H1 (cell line): ENCODE measurements around the gene GNAI2. TPM values are rescaled to one million over a fixed set of nuclear protein-coding genes. Genes with fewer than 3 reads are reported as not detected.

Experiments used
- CTCF ChIA-PET: fragments of 300-600 bp; sonication (Branson Sonifier 250); formaldehyde crosslinking; loops from one replicate; lab custom pipeline; 2021; ENCODE audit not compliant: partially characterized antibody; lab: Charles Lee
- POLR2A ChIA-PET: fragments of 300-600 bp; sonication (Branson Sonifier 250); formaldehyde crosslinking; loops from one replicate; lab custom pipeline; 2021; ENCODE audit warnings: inconsistent platforms; ENCODE audit not compliant: partially characterized antibody; lab: Charles Lee
- DNase-seq, 2 experiments: peaks; one replicate each; pipeline versions ENCODE4 v3.0.0 to v3.0.0-alpha.2; 2010 to 2022; ENCODE audit warnings: low spot score in 2 of 2, low read depth in 1 of 2, mixed read lengths in 1 of 2
- FAIRE-seq: peaks from 2 replicates; lab custom pipeline; 2011; peaks lifted over from hg19 to GRCh38; lab: Jason Lieb, UNC
- H2AFZ ChIP-seq: 2 replicates; pipeline ENCODE4 v1.8.1; 2012; ENCODE audit warnings: low read length, inconsistent platforms
- H2AK5ac ChIP-seq: 2 replicates; pipeline ENCODE4 v1.6.1; 2013; ENCODE audit warnings: low read depth, low read length
- H2BK120ac ChIP-seq: replicated peaks from 2 replicates; pipeline ENCODE3; 2013; ENCODE audit warnings: low read depth, low read length, inconsistent platforms
- H2BK12ac ChIP-seq: 2 replicates; pipeline ENCODE4 v1.6.1; 2013; ENCODE audit warnings: low read depth, low read length
- H2BK15ac ChIP-seq: 2 replicates; pipeline ENCODE4 v1.6.1; 2013; ENCODE audit warnings: low read length
- H2BK20ac ChIP-seq: 2 replicates; pipeline ENCODE4 v1.6.1; 2013; ENCODE audit warnings: low read length
- H2BK5ac ChIP-seq: 2 replicates; pipeline ENCODE4 v1.6.1; 2013; ENCODE audit warnings: low read depth, low read length
- H3K14ac ChIP-seq: 2 replicates; pipeline ENCODE4 v1.6.1; 2013; ENCODE audit warnings: inconsistent platforms; ENCODE audit not compliant: insufficient read length
- H3K18ac ChIP-seq: 2 replicates; pipeline ENCODE4 v1.6.1; 2013; ENCODE audit warnings: low read length; ENCODE audit errors: extremely low read depth
- H3K23ac ChIP-seq: 2 replicates; pipeline ENCODE4 v1.6.1; 2013; ENCODE audit warnings: inconsistent platforms; ENCODE audit not compliant: insufficient read length
- H3K23me2 ChIP-seq: 2 replicates; pipeline ENCODE4 v1.6.1; 2013; ENCODE audit warnings: low read depth, low read length
- H3K27ac ChIP-seq: 2 replicates; pipeline ENCODE4 v1.6.1; 2011; ENCODE audit warnings: low read depth, low read length, inconsistent platforms
- H3K27me3 ChIP-seq, 4 experiments: replicated peaks in 1 of 4; 1 replicate in 1 of 4; 2 replicates in 3 of 4; pipeline versions ENCODE4 v1.6.1 to v1.8.1; 2011 to 2013; ENCODE audit warnings: low read length in 3 of 4, mild to moderate bottlenecking in 3 of 4, inconsistent platforms in 2 of 4, mixed read lengths in 2 of 4, moderate library complexity in 1 of 4; ENCODE audit not compliant: control insufficient read depth in 3 of 4, insufficient read depth in 3 of 4; ENCODE audit errors: extremely low read depth in 1 of 4
- H3K36me3 ChIP-seq, 4 experiments: 2 replicates each; pipeline versions ENCODE4 v1.6.1 to v1.8.1; 2011 to 2013; ENCODE audit warnings: mild to moderate bottlenecking in 4 of 4, low read length in 3 of 4, moderate library complexity in 2 of 4, control low read depth in 1 of 4, inconsistent platforms in 1 of 4; ENCODE audit not compliant: insufficient read depth in 4 of 4, control insufficient read depth in 2 of 4
- H3K4ac ChIP-seq: replicated peaks from 2 replicates; pipeline ENCODE3; 2013; ENCODE audit warnings: low read length, low read depth, mixed read lengths, inconsistent platforms; ENCODE audit not compliant: insufficient read length
- H3K4me1 ChIP-seq, 4 experiments: replicated peaks in 1 of 4; 1 replicate in 1 of 4; 2 replicates in 3 of 4; pipeline versions ENCODE4 v1.6.1 to v1.8.1; 2011 to 2013; ENCODE audit warnings: low read length in 3 of 4, inconsistent platforms in 2 of 4, mixed read lengths in 1 of 4; ENCODE audit not compliant: insufficient read depth in 4 of 4, control insufficient read depth in 3 of 4
- H3K4me2 ChIP-seq, 2 experiments: 2 replicates each; pipeline versions ENCODE4 v1.6.1 to v1.8.1; 2011 to 2013; ENCODE audit warnings: low read depth in 2 of 2, low read length in 2 of 2, control low read depth in 1 of 2, inconsistent platforms in 1 of 2, mild to moderate bottlenecking in 1 of 2; ENCODE audit not compliant: insufficient read depth in 1 of 2
- H3K4me3 ChIP-seq, 4 experiments: fragments of 200-600, 300-600 bp in 1 of 4; sonication (generic), shearing (Covaris generic), sonication (Bioruptor Twin) in 1 of 4; 2 replicates each; pipeline versions ENCODE4 v1.5.1 to v1.8.1; 2011 to 2016; ENCODE audit warnings: low read length in 4 of 4, low read depth in 3 of 4, control low read depth in 2 of 4, inconsistent platforms in 2 of 4, mild to moderate bottlenecking in 2 of 4, mixed read lengths in 1 of 4, moderate library complexity in 1 of 4; ENCODE audit not compliant: insufficient read depth in 2 of 4; ENCODE audit errors: extremely low read depth in 1 of 4
- H3K56ac ChIP-seq: replicated peaks from 2 replicates; pipeline ENCODE3; 2013; ENCODE audit warnings: low read depth, mild to moderate bottlenecking, mixed read lengths, low read length, inconsistent platforms; ENCODE audit not compliant: insufficient read length
- H3K79me1 ChIP-seq: 2 replicates; pipeline ENCODE4 v1.6.1; 2013; ENCODE audit warnings: low read depth, low read length, control low read depth
- H3K79me2 ChIP-seq, 2 experiments: 2 replicates each; pipeline versions ENCODE4 v1.6.1 to v1.8.1; 2012 to 2013; ENCODE audit warnings: low read length in 2 of 2, mild to moderate bottlenecking in 2 of 2, inconsistent platforms in 1 of 2; ENCODE audit not compliant: insufficient read depth in 2 of 2, control insufficient read depth in 1 of 2
- H3K9ac ChIP-seq, 4 experiments: replicated peaks in 1 of 4; 1 replicate in 1 of 4; 2 replicates in 3 of 4; pipeline versions ENCODE4 v1.6.1 to v1.8.1; 2011 to 2013; ENCODE audit warnings: low read depth in 3 of 4, low read length in 3 of 4, control low read depth in 2 of 4, mild to moderate bottlenecking in 2 of 4, moderate library complexity in 2 of 4, inconsistent platforms in 1 of 4; ENCODE audit errors: extremely low read depth in 1 of 4
- H3K9me3 ChIP-seq, 2 experiments: 2 replicates each; pipeline versions ENCODE4 v1.6.1 to v1.8.1; 2012 to 2013; ENCODE audit warnings: mild to moderate bottlenecking in 2 of 2, moderate library complexity in 2 of 2, control low read depth in 1 of 2, inconsistent platforms in 1 of 2, low read depth in 1 of 2, low read length in 1 of 2, mixed read lengths in 1 of 2; ENCODE audit not compliant: insufficient read depth in 2 of 2
- H4K20me1 ChIP-seq, 2 experiments: replicated peaks in 1 of 2; 2 replicates each; pipeline versions ENCODE3 to v1.8.1; 2011 to 2013; ENCODE audit warnings: inconsistent platforms in 2 of 2, low read length in 2 of 2, mild to moderate bottlenecking in 1 of 2; ENCODE audit not compliant: insufficient read depth in 2 of 2, control insufficient read depth in 1 of 2
- H4K5ac ChIP-seq: 2 replicates; pipeline ENCODE4 v1.6.1; 2013; ENCODE audit warnings: low read length, low read depth, mixed read lengths, inconsistent platforms; ENCODE audit not compliant: insufficient read length
- H4K8ac ChIP-seq: 2 replicates; pipeline ENCODE4 v1.8.0; 2013; ENCODE audit warnings: mild to moderate bottlenecking, moderate library complexity, low read length, inconsistent platforms; ENCODE audit not compliant: insufficient read depth; ENCODE audit errors: extremely low read depth
- H4K91ac ChIP-seq: replicated peaks from 2 replicates; pipeline ENCODE3; 2013; ENCODE audit warnings: low read length, mixed read lengths, inconsistent platforms; ENCODE audit not compliant: insufficient read length
- BCL11A ChIP-seq, 2 experiments: IDR thresholded peaks; one replicate each; pipeline ENCODE4 v1.6.1; 2011; ENCODE audit warnings: low read depth in 2 of 2, low read length in 2 of 2, mild to moderate bottlenecking in 2 of 2
- CBX8 ChIP-seq: fragments of 300-800, 300-1000 bp; sonication (generic); IDR thresholded peaks from 2 replicates; pipeline ENCODE4 v1.7.1; 2016; ENCODE audit warnings: low read depth, low read length, borderline replicate concordance
- CREB1 ChIP-seq: IDR thresholded peaks from 2 replicates; pipeline ENCODE4 v1.6.1; 2012; ENCODE audit warnings: inconsistent platforms
- CTBP2 ChIP-seq: IDR thresholded peaks from 2 replicates; pipeline ENCODE4 v1.7.0; 2011; ENCODE audit warnings: borderline replicate concordance, mild to moderate bottlenecking, moderate library complexity, mixed read lengths, low read length; ENCODE audit not compliant: insufficient read depth, insufficient read length
- GABPA ChIP-seq: IDR thresholded peaks from 2 replicates; pipeline ENCODE4 v1.6.1; 2011; ENCODE audit warnings: mild to moderate bottlenecking, low read length, moderate library complexity, borderline replicate concordance; ENCODE audit not compliant: insufficient read depth
- KDM1A ChIP-seq: fragments of 200-600, 300-600 bp; sonication (generic); IDR thresholded peaks from 2 replicates; pipeline ENCODE4 v1.7.1; 2016; ENCODE audit warnings: mild to moderate bottlenecking, low read length, borderline replicate concordance
- RBBP5 ChIP-seq: IDR thresholded peaks from 2 replicates; pipeline ENCODE4 v1.7.1; 2012; ENCODE audit warnings: low read depth, mild to moderate bottlenecking, inconsistent platforms, low read length, moderate library complexity, borderline replicate concordance
- SP4 ChIP-seq: IDR thresholded peaks from 2 replicates; pipeline ENCODE4 v1.6.1; 2012; ENCODE audit warnings: low read length, inconsistent platforms
- SUZ12 ChIP-seq: fragments of 200-600 bp; sonication (generic); IDR thresholded peaks from 2 replicates; pipeline ENCODE4 v1.6.1; 2012; ENCODE audit warnings: mild to moderate bottlenecking, inconsistent platforms, low read length, moderate library complexity, mixed read lengths
- TAF1 ChIP-seq: IDR thresholded peaks from 2 replicates; pipeline ENCODE4 v1.6.1; 2011; ENCODE audit warnings: mild to moderate bottlenecking, low read depth, low read length
- TBP ChIP-seq: IDR thresholded peaks from 2 replicates; pipeline ENCODE4 v1.6.1; 2011; ENCODE audit warnings: low read depth, low read length, improper control_type of control experiment
- TEAD4 ChIP-seq: IDR thresholded peaks from 2 replicates; pipeline ENCODE4 v1.6.1; 2012; ENCODE audit warnings: low read depth, low read length, inconsistent platforms, mixed read lengths
- ZNF274 ChIP-seq: IDR thresholded peaks from 2 replicates; pipeline ENCODE4 v1.7.0; 2012; ENCODE audit warnings: low read length, borderline replicate concordance; ENCODE audit errors: extremely low read depth
- WGBS, 2 experiments: shearing (Covaris generic) in 1 of 2; methylation state at CpG; one replicate each; pipeline versions ENCODE4 v1.1.6 to v1.1.7; 2013 to 2015; ENCODE audit warnings: low lambda C conversion rate in 2 of 2, mixed read lengths in 2 of 2, inconsistent platforms in 1 of 2, low coverage in 1 of 2, missing lambda C conversion rate in 1 of 2; ENCODE audit not compliant: insufficient replicate concordance in 2 of 2, insufficient coverage in 1 of 2, insufficient read length in 1 of 2; ENCODE audit errors: extremely low coverage in 1 of 2, missing lambda C conversion rate in 1 of 2; 5-methylcytosine and 5-hydroxymethylcytosine counted together
- polyA plus RNA-seq, 7 experiments: library from polyadenylated mRNA; depleted of rRNA in 3 of 7; stranded (reverse) in 5 of 7; unstranded in 2 of 7; fragments of >200 nt in 5 of 7; fragments of 200-250 nt in 2 of 7; gene quantifications; 1 replicate in 5 of 7; 2 replicates in 1 of 7; 4 replicates in 1 of 7; pipeline versions ENCODE4 v1.2.1 to v1.2.3, GENCODE V29; 2011 to 2013; ENCODE audit warnings: missing spikeins in 2 of 7, mixed read lengths in 2 of 7
- total RNA-seq: library from RNA; stranded (reverse); fragmentation: NEBNext Ultra II Directional; extraction: Animal tissue kit (Norgen Biotek cat#: 25700); gene quantifications from 2 replicates; pipeline ENCODE4 v1.2.1, GENCODE V29; 2021

The GNAI2 gene
- total and polyA plus RNA-seq, 2 of the 8 experiments (the other 6 are each of a cell fraction or from before 2014, with no cell fraction given): 168 to 539 TPM

DNA sequence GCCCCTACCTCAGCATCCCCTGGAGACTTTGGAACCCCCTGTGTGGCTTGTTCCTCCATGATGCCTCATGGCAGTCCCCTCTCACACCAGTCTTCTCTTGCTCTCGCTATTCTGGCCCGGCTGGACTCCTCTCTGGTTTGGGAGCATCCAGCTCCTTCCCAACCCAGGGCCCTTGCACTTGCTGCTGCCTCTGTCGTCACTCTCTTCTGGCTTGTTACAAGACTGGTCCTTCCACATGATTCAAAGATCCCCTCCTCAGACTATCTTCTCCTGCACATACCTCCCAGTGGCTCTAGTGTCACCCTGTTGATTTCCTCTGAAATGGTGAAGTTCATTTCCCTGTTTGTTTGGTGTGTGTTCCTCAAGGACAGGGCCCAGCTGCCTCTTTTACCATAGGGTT, 6.5 kb upstream of the GNAI2 start:
- no peaks in the 10 kb centered on the region for H3K36me3 ChIP-seq
- H3K79me2 ChIP-seq: no peaks in the 10 kb centered on the region
- WGBS, 2 experiments: 85% methylated on average over 3 of the region's 3 CpGs; no CpG with 5 or more reads in 1 of the 2 experiments
- H2AFZ ChIP-seq: no peak overlapping the region
- H2BK5ac ChIP-seq: 0 out of 2 replicates have a peak overlapping the region, but pooled peaks have one; percentile 46
- no peak overlapping the region for H2BK15ac ChIP-seq
- ChIA-PET CTCF (interaction anchor here (1.0 to 48.1 kb wide), 6 partner anchors 12 to 107 kb away, joined by 4 to 2149 read pairs (median 320); partner anchors contain the start of genes GNAI2, GNAT1, LSMEM2 and SEMA3B), POLR2A (interaction anchor here (1.0 to 6.5 kb wide), 9 partner anchors 8 to 35 kb away, joined by 3 to 41 read pairs (median 11); partner anchors contain the start of gene GNAI2)
- no peak overlapping the region for H4K91ac ChIP-seq
- FAIRE-seq (no peak), DNase-seq (no peak)
- H4K8ac ChIP-seq: no peak overlapping the region
- no peak overlapping the region; the same call in 1 of the 2 replicates for H2AK5ac ChIP-seq
- peaks cover 0 to 20% (median 8%) of the 10 kb centered on the region in 4 experiments; a peak in 6 of 7 replicates for H3K4me1 ChIP-seq
- H2BK12ac ChIP-seq: no peak overlapping the region
- no peaks in the 10 kb centered on the region for H3K9me3 ChIP-seq
- peaks cover 0 to 3% (median 1%) of the 10 kb centered on the region in 4 experiments; a peak in 4 of 7 replicates for H3K27me3 ChIP-seq
- H2BK120ac ChIP-seq: no peak overlapping the region
- H3K23me2 ChIP-seq: peaks cover 13% of the 10 kb centered on the region; the same call in 1 of the 2 replicates
- no peaks in the 10 kb centered on the region for H3K79me1 ChIP-seq
- no peak overlapping the region for H2BK20ac ChIP-seq
- no peak overlapping the region for H4K5ac ChIP-seq
- no peak for TF ChIP-seq BCL11A (IDR thresholded peaks at IDR 0.05; ENCODE audit: low read depth in 2 of 2, low read length in 2 of 2)
- TF ChIP-seq TBP: no peak
- TF ChIP-seq SP4: no peak
- TF ChIP-seq RBBP5: no peak
- no peak for TF ChIP-seq TEAD4
- TF ChIP-seq CBX8: no peak
- no peak for TF ChIP-seq CTBP2
- TF ChIP-seq KDM1A: no peak
- TF ChIP-seq SUZ12: no peak
- TF ChIP-seq TAF1: no peak
- no peak for TF ChIP-seq ZNF274
- no peak for TF ChIP-seq CREB1
- TF ChIP-seq GABPA: no peak
- no peak overlapping the region for H3K56ac ChIP-seq
- H3K18ac ChIP-seq: no peak overlapping the region; the same call in 1 of the 2 replicates
- no peak overlapping the region for H3K4ac ChIP-seq
- no peak overlapping the region for H3K14ac ChIP-seq
- H3K4me3 ChIP-seq: no peak overlapping the region
- H3K23ac ChIP-seq: no peak overlapping the region
- peaks cover 0 to 3% of the 10 kb centered on the region in 2 experiments for H4K20me1 ChIP-seq
- H3K4me2 ChIP-seq: no peak overlapping the region; a peak in 1 of 4 replicates
- no peak overlapping the region for H3K27ac ChIP-seq
- no peak overlapping the region for H3K9ac ChIP-seq
